Memory B cell (primary cell): ENCODE measurements around the gene PLD4.

Experiments
- ATAC-seq: fragments of 150-1000 bp; cut with Tn5 transposase; 2 replicates; pipeline ENCODE4 v1.10.0; 2021; ENCODE audit warnings: low read depth, mild to moderate bottlenecking, moderate library complexity
- DNase-seq, 2 donors: peaks; one replicate each; pipeline ENCODE4 v3.0.0; 2022; ENCODE audit warnings: low spot score in 2 of 2
- H3K27ac Mint-ChIP-seq: one replicate; pipeline ENCODE4 v1.8.0; 2022; ENCODE audit warnings: mild to moderate bottlenecking, moderate library complexity, mixed read lengths
- H3K27me3 Mint-ChIP-seq: one replicate; pipeline ENCODE4 v1.8.0; 2022; ENCODE audit warnings: mixed read lengths
- H3K36me3 Mint-ChIP-seq: one replicate; pipeline ENCODE4 v1.8.0; 2022; ENCODE audit warnings: mild to moderate bottlenecking, mixed read lengths
- H3K4me1 Mint-ChIP-seq: one replicate; pipeline ENCODE4 v1.8.0; 2022; ENCODE audit warnings: mixed read lengths
- H3K4me3 Mint-ChIP-seq: one replicate; pipeline ENCODE4 v1.8.0; 2022; ENCODE audit warnings: mild to moderate bottlenecking, moderate library complexity, mixed read lengths
- H3K9me3 Mint-ChIP-seq: one replicate; pipeline ENCODE4 v1.8.0; 2022; ENCODE audit warnings: mixed read lengths

Gene PLD4

DNA sequence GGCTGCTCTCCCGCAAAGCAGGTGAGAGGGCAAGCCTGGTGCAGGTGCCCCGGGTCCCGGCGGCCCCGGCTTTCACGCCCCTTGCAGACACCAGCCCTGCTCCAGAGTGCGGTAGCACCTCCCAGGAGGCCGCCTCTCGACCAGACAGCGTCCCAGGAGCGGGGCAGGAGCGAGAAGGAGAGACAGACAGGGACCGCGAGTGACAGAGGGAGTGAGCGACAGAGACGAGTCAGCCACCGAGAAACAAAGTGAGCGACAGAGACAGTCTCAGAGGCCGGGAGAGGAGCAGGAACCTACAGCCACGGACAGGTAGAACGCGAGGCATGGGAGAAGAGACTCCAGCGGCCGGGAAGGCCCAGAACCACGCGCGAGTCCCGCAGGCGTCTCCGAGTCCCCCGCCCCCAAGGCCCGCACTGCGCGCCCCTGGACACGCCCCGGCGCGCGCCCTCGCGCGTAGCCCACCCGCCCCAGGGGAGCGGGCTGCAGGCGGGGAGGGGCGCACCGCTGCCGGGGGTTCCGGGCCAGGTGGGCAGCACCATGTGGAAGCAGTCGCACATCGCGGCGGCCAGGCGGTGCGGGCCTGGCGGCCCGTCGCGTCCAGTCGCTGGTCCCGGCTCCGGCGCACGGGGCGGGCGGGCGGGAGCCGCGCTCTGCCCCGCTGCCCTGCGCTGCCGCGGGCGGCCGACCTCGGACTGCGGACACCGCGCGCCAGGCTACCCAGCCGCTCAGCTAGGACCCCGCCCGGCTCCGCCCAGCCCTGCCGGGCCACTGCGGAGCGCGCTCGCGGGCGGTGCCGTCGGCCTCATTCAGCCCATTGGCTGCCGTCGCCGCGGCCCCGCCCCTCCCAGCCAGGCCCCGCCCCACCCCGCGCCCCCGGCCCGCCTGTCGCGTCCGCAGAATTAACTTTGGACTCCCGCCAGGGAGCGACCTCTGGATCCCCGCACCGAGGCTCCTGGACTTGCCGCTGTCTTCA, 53.3 kb downstream of the PLD4 start, which contains the start of gene AHNAK2:
TSS of gene AHNAK2 (minus strand) at position 694 of the 973 bp plus-strand sequence. CDS start at position 557, 137 bp downstream.
- Mint-ChIP-seq H3K27me3 (peaks cover 22% of the 10 kb centered on the region), H3K9me3 (no peaks in the 10 kb centered on the region), H3K4me3 (peak within 1 kb of the TSS; percentile 80), H3K4me1 (peaks cover 16% of the 10 kb centered on the region), H3K36me3 (no peaks in the 10 kb centered on the region), H3K27ac (no peak within 1 kb of the TSS)
- peak; percentile 57 for ATAC-seq
- peak in 1 of 2 donors; percentile 43 for DNase-seq

DNA sequence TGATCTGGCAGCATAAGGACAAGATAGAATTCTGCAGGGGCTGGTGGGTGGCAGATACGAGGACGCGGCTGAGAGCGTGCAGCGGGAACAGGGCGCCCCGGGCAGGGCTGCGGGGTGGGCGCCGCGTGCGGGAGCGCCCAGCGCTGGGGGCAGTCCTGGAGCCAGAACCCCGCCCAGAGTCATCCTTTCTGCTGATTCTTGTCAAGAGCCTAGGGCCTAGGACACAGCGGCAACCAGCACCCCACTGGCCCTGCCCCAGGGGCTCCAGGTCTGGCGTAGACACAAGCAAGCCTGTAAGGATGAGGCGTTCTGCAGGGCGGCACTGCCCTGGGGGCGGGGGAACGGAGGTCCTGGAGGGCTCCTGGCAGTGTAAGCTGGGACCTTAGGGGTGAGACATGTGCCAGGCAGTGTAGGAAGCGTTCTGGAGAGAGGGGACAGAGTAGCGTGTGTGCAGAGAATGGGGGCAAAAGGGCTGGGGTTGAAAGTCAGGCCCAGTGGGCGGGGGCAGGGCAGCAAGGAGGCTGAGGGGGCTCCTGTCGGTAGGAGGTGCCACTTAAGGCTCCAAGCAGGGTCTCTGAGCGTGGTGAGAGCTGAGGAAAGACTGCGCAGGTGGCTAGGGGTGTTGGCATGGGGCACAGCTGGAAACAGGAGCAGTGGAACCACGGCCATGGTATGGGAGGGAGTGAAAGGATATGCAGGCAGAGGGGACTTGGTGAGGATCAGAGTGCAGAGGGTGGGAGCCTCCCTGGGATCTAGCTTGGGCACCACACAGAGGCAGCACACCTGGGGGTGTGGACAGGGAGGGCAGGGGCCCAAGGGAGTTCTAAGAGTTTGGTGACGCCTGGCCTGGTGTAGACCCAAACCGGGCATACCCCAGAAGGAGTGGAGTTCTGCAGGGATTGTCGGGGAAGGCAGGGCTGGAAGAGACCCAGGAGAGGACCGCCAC, 54.3 kb downstream of the PLD4 start:
- peaks cover 22% of the 10 kb centered on the region for H3K27me3 Mint-ChIP-seq
- no peak for ATAC-seq
- no peaks in the 10 kb centered on the region for H3K9me3 Mint-ChIP-seq
- H3K27ac Mint-ChIP-seq = no peak overlapping the region
- peak overlapping the region; percentile 1 for H3K4me3 Mint-ChIP-seq
- peaks cover 16% of the 10 kb centered on the region for H3K4me1 Mint-ChIP-seq
- H3K36me3 Mint-ChIP-seq = no peaks in the 10 kb centered on the region
- DNase-seq = no peak

DNA sequence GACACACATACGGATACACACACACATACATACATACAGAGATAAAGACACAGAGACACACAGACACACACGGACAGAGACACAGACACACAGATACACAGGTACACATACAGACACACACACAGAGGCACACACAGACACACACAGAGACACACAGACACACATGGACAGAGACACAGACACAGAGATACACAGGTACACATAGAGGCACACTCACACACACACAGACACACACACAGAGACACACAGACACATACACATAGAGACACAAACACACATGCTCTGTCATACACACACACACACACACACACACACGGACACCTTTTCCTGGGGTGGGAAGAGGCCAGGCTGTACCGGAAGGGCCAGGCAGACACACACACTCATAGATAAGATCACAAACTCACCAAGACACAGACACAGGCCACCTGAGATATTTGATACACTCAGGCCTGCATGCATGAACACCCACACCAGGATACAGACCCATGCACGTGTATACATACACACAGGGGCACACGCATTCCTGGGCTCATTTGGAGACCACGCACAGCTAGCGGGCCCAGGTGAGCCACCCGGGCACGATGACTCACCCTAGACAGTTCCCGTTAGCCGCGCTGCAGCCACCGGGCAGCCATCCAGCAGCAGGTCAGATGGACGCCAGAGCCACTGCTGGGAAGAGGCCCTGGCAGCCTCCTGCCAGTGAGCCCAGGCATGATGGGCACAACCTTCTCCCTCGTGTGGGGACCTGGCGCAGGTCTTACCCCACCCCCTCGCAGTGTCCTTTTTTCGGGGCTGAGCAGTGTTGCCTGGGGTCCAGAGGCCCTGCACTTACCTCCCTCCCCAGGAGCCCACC, 55.3 kb downstream of the PLD4 start:
- ATAC-seq = no peak
- Mint-ChIP-seq H3K27ac (no peak overlapping the region), H3K36me3 (no peaks in the 10 kb centered on the region), H3K9me3 (no peaks in the 10 kb centered on the region), H3K4me3 (no peak overlapping the region), H3K4me1 (peaks cover 19% of the 10 kb centered on the region), H3K27me3 (peaks cover 18% of the 10 kb centered on the region)
- no peak for DNase-seq

DNA sequence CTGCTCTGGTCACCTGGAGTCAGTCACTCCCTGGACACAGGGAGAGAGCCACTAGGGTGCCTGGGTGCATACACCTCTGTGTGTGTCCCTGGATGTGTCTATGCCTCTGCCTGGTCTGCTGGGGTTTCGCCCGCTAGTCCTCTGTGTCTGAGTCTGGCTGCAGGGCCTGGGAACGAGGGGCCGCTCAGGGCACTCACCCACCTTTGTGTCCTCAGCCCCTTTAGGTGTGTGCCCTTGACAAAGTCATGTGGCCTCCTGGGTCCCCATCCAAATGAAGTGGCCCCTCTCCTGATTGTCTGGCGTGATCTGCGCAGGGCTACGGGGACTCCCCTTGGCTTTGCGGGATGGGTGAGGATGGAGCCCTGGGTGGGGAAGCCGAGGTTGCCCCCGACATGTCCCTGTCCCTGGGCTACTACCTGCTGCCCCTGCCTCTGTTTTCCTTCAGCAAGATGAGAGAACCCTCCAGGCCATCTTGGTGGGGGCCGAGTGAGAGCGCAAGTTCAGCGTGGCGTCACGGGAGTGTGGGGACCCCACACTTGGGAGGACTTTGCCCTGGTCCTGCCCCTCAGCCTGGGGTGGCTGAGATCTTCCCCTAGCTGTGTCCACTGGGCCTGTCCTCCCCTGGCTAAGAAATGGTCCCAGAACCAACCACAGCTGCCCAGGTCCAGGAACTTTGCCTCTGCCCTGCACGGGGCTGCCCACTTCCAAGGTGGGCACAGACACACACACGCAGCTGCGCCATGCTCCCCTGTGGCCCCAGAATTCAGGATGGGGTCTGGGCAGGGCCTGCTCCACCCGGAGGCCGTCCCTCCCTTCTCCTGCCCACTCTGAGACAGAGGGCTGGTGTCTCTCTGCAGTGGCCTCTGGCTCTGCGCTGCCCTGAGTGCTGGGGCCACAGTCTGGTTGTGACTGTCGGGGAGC, 56.2 kb downstream of the PLD4 start:
- Mint-ChIP-seq H3K4me3 (no peak overlapping the region), H3K36me3 (no peaks in the 10 kb centered on the region), H3K9me3 (no peaks in the 10 kb centered on the region), H3K4me1 (peaks cover 16% of the 10 kb centered on the region), H3K27me3 (peaks cover 17% of the 10 kb centered on the region), H3K27ac (no peak overlapping the region)
- DNase-seq (no peak), ATAC-seq (no peak)

DNA sequence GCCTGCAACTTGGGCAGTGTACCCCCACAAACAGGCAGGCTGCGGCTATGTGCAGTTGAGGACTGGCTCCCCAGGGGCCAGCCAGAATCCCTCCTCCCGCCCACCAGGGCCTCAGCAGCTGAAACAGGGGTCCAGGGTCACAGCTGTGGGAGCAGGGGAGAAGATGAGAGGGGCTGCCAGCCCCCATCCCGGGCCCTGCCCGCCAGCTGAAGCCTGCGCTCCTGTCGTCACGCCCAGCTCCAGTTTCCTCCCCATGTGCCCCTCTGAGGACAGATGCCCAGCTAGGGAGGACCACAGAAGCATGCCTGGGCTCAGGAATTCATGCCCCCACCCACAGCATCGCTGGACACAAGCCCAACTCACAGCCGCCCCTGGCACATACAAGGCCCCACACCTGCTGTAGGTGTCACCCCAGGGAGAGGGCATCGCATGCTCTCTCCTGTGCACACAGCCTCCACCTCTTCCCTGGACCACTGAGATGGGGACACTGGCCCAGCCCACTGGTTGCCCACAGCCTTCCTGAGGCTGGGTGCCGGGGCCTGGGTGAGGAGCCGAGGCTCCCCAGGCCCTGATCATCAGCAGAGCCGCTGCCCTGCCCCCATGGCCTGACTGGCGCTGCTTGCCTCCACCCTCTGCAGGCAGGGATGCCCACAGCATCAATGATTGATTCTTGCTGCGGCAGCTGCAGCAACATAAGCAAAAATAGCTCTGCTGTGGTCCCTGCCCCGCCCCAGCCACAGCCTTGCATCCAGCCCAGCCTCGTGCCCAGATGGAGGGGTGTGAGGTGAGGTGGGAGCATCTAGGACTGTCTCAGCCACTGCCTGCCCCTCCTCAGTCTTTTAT, 57.2 kb downstream of the PLD4 start:
- Mint-ChIP-seq H3K4me3 (no peak overlapping the region), H3K27ac (no peak overlapping the region), H3K36me3 (no peaks in the 10 kb centered on the region), H3K27me3 (peaks cover 14% of the 10 kb centered on the region), H3K9me3 (no peaks in the 10 kb centered on the region), H3K4me1 (peaks cover 17% of the 10 kb centered on the region)
- peak in 1 of 2 donors; percentile 18 for DNase-seq
- no peak for ATAC-seq

DNA sequence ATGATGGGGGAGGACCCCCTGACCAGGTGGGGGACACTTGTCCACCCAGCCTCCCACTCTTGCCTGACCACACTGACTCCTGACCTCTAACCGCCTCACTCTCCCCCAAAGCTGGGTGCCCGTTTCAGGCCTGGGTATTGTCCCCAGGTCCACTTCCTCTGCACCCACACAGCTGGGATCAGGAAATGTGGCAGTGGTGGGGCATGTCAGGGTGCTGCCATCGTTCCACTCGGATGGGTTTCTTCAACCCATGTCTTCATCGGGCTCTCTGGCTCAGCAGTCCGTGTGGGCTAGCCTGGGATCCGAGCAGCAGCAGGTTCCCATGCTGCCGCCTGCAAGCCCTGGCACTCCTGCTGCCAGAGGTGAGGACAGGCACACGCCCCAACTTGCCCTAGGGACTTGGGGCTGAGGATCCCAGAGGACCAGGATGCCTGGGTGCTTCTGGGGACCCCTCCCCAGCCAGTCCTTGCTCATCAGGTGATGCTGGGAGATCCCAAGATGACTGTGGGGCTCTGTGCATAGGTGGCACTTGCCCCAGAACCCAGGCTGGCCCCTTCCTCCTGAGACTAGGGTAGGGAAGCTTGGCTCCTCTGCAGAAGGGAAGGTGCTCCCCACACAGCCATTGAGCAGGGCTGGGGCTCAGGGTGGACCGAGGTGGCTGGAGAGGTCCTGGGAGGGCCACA, 58.0 kb downstream of the PLD4 start:
- H3K27ac Mint-ChIP-seq = no peak overlapping the region
- H3K4me3 Mint-ChIP-seq = no peak overlapping the region

More for the DNA sequence above, 58.0 kb downstream of the PLD4 start:
- peaks cover 15% of the 10 kb centered on the region for H3K27me3 Mint-ChIP-seq
- H3K4me1 Mint-ChIP-seq = peaks cover 18% of the 10 kb centered on the region
- H3K9me3 Mint-ChIP-seq = no peaks in the 10 kb centered on the region
- peaks cover 2% of the 10 kb centered on the region for H3K36me3 Mint-ChIP-seq
- DNase-seq (no peak), ATAC-seq (no peak)
